ENCODE results near the gene RC3H1. TPM values are rescaled to one million over a fixed set of nuclear protein-coding genes. Genes with fewer than 3 reads are reported as not detected.

Gene RC3H1
- total and polyA plus RNA-seq, 9 of the 15 experiments (the other 6 are each of a cell fraction or from before 2014, with no cell fraction given) = 2.4 to 31.7 (median 12.4) TPM

GRCh38 chr1:174039027-174039426, 16.9 kb upstream of the RC3H1 start:
- Histone ChIP-seq H3K27me3 (ENCODE audit: control insufficient read depth in 2 of 2, insufficient read depth in 2 of 2, low read length in 2 of 2) (no peaks in the 10 kb centered on the region), H3K9me3 (replicated peaks; ENCODE audit: control insufficient read depth, insufficient read depth, low read depth, low read length) (no peaks in the 10 kb centered on the region), H3K36me3 (ENCODE audit: control insufficient read depth, insufficient read depth, low read length) (no peaks in the 10 kb centered on the region), H3K4me1 (replicated peaks in 1 of 2; ENCODE audit: control insufficient read depth in 2 of 2, insufficient read depth in 2 of 2, low read length in 2 of 2) (0 out of 5 replicates have a peak, but pooled peaks cover 0 to 4% of the 10 kb centered on the region in 2 experiments), H3K27ac (ENCODE audit: extremely low read depth, low read depth, low read length) (no peak overlapping the region), H3K4me2 (ENCODE audit: insufficient read depth, low read length) (no peak overlapping the region), H3K4me3 (no peak overlapping the region), H3K9me1 (ENCODE audit: control insufficient read depth, insufficient read depth, low read length) (no peaks in the 10 kb centered on the region), H4K20me1 (replicated peaks; ENCODE audit: control insufficient read depth, insufficient read depth, low read length) (no peaks in the 10 kb centered on the region), H3K79me2 (ENCODE audit: control insufficient read depth, insufficient read depth, low read length) (no peaks in the 10 kb centered on the region), H3K9ac (ENCODE audit: insufficient read depth in 1 of 2, low read depth in 2 of 2, low read length in 2 of 2) (no peak overlapping the region), H2AFZ (ENCODE audit: low read depth, low read length) (no peak overlapping the region)
- ChIA-PET POLR2A (interaction anchor here (0.7 to 2.3 kb wide), 4 partner anchors 11 to 51 kb away, joined by 3 to 8 read pairs (median 4); no protein-coding TSS in a partner anchor), CTCF (ENCODE audit: low intra/inter-chr PET ratio) (no interaction called here)
- in situ Hi-C loops (cut with MboI) = no loop called here
- FAIRE-seq (no peak), DNase-seq (ENCODE audit: extremely low read depth in 1 of 4, low spot score in 3 of 4) (no peak), ATAC-seq (no peak)
- WGBS (ENCODE audit: insufficient coverage, low coverage, missing lambda C conversion rate) = 67% methylated on average over 1 of the region's 1 CpG
- peak; percentile 54 for TF ChIP-seq ZNF121 (CRISPR knock-in tag; conservative IDR thresholded peaks at IDR 0.05)
- no peak for TF ChIP-seq IRF1 (CRISPR knock-in tag; IDR thresholded peaks at IDR 0.05; ENCODE audit: borderline replicate concordance)
- TF ChIP-seq ATF3 (IDR thresholded peaks at IDR 0.05) = 0 out of 2 replicates have a peak, but pooled peaks have one; percentile 15
- no peak for TF ChIP-seq ATF3 (CRISPR knock-in tag; conservative IDR thresholded peaks at IDR 0.05)
- 0 out of 2 replicates have a peak, but pooled peaks have one; percentile 6 for TF ChIP-seq MAFF (IDR thresholded peaks at IDR 0.05; ENCODE audit: low read length)
- peak; percentile 53 for TF ChIP-seq ZNF316 (IDR thresholded peaks at IDR 0.05)
- TF ChIP-seq EP400 (IDR thresholded peaks at IDR 0.05) = no peak
- TF ChIP-seq ADNP (tag; IDR thresholded peaks at IDR 0.05) = 0 out of 2 replicates have a peak, but pooled peaks have one; percentile 38
- peak; percentile 63 for TF ChIP-seq NFIC (IDR thresholded peaks at IDR 0.05)
- TF ChIP-seq PBX2 (CRISPR knock-in tag; IDR thresholded peaks at IDR 0.05; ENCODE audit: low read depth) = no peak
- no peak for TF ChIP-seq PBX2 (tag; conservative IDR thresholded peaks at IDR 0.05; ENCODE audit: low read depth)
- no peak for TF ChIP-seq PTTG1 (tag; IDR thresholded peaks at IDR 0.05; ENCODE audit: low read depth)
- TF ChIP-seq C11orf30 (IDR thresholded peaks at IDR 0.05; ENCODE audit: low read depth) = peak; percentile 35; the same call in 1 of the 2 replicates
- TF ChIP-seq KLF1 (tag; IDR thresholded peaks at IDR 0.05) = no peak
- no TSS peak for BruUV-seq (replicated peaks)
- intact Hi-C loops (cut with micrococcal nuclease) = no loop called here

Data from K562 (cell line).